CD4-positive, alpha-beta T cell treated with Interleukin-15 for 4 hours (primary cell): ENCODE measurements around the gene AKT3.
"Not testable (repeated sequence)": the region's sequence is repeated elsewhere in the genome, so short reads cannot be mapped to it uniquely, and the experiment has no call there.

Experiments used
- DNase-seq: peaks from one replicate; pipeline ENCODE4 v3.0.0-alpha.2; 2020; ENCODE audit warnings: low spot score

The AKT3 gene

DNA sequence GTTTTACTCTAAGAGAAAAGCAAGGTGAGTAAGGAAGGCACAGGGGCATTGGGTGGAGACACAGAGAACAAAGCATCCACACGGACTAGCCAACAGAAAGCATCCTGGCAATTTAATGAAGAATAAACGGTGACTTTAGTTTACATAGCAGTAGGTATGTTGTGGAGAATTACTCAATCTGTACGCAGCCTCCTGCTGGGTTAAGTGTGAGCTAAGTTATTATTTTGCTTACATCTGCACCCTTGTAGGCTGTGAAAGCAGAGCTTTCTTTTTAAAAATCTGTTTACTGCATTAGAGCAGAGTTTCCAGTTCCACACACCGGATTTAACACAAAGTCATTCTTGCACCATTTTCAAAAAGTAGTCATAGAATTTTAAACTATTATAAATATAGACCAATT is 144.5 kb downstream of the AKT3 start:
- DNase-seq, result no peak

DNA sequence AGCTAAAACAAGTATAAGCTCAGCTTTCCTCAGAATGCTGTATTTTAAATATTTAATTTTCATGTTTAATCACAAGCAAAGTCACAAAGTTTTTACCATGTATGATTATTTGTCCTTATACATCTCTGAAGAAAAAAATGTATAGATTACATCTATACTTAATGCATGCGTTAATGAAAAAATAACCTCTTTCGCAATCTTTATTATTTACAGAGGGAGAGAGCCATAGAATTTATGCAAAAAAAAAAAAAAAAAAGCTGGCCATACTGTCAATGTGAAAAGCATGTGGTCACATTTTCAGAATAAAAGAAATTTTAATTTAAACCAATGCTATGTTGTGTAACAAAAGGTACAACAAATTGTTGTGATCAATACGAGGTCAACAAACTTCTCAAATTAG is 148.2 kb downstream of the AKT3 start:
- no peak for DNase-seq

DNA sequence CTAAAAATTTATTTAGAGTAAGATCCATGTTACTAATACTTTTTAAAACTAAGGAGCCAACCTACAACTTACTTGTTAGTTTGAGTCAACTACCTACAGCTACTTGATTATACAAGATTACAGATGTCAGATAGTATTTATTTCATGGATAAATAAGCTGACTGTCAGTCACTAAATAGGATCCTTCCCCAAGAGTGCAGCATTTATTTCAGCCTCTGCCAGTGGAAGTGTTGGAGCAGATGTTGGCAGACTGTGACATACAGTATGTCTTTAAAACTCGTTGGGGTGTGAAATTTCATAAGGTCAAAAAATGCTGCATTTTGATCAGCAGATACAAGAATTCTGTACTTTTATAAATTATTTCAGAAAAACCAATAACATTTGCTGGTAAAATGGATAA is 156.2 kb downstream of the AKT3 start:
- DNase-seq, result no peak

DNA sequence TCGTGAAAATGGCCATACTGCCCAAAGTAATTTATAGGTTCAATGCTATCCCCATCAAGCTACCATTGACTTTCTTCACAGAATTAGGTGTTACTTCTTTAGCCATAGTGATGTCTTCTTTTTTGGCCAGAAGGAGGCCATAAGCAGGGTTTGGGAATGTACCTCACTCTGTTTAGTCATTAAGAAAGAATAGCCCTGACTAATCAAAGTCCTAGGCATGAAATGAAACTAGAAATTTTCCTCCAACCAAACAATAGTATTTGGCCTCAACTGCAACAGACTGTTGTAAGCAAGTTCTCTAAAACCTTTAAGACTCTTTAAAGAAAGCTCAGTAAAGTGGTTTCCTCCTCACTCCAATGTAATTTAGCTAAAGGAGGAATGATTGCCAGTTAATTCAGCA is 163.9 kb downstream of the AKT3 start:
- no peak for DNase-seq

DNA sequence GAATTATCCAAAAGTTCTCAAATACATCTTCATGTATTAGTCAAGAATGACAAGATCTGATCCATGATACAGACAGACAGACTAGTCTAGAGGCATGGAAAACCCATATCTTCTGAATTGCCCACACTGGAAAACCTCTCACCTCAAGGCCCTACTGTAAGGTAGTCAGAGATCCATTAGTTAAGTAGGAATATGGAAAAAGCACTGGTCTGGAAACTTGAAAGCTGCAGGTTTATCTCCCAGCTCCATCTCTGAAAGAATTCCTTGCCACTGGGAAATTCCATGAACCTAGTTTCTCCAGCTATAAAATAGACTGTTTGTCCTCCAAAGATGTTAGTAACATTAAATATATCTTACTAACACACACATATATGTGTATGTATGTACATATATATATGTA is 169.2 kb downstream of the AKT3 start:
- no peak for DNase-seq

DNA sequence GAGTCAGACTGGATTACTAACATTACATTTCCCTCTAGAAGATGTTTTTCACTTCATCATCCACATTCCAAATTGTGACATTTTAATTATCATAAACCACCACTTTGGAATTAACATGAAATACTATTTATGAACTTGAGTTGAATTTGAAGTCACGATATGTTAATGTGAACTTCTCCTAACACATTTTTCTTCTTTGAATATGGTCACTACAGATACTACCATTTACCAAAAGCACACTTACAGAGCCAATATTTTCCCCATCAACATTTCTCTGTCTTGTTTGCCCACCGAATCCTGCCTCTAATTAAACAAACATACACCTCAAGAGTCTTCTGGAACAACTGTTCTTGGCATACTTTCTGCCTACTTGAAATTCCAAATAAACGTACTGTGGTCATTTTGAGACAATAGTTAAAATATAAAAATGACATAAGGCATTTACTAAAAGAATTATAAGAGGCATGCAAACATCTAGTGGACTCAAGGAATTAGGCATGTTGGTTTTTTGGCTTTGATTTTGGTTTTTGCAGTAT is 177.4 kb downstream of the AKT3 start:
- no peak for DNase-seq

DNA sequence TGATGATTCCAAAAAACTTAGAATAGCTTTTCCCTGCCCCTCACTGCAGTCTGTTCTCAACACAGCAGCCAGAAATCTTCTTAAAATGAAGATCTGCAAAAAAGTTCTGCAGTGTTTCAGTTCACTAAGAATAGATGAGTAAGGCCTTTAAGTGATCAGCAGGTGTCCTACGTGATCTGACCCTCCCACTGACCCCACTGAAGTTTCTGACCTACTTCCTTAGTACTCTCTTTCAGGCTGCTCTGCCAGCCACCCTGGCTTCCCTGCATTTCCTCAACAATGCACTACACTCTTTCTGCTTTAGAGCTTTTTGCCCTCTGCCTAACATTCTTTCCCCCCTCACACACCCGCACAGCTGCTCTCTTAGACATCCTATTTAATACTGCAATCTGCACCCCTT is 182.5 kb downstream of the AKT3 start:
- no peak for DNase-seq

DNA sequence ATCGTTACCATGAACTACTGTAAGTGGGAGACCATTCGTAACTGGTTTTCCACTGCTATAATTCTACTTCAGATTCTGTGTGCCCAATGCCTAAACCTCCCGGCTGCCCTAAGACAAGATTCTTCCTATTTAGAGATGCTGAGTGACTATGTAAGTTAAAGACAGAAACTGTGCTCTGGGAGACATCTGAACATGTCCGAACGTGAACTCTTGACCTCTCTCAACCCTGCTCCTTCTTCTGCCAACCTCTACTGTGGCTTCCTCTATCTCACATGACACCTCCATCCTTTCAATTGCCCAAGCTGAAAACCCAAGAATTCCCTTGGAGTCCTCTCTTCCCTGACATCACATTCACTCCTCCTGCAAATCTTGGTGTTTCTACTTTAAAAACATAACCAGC is 182.9 kb downstream of the AKT3 start:
- DNase-seq, result no peak

DNA sequence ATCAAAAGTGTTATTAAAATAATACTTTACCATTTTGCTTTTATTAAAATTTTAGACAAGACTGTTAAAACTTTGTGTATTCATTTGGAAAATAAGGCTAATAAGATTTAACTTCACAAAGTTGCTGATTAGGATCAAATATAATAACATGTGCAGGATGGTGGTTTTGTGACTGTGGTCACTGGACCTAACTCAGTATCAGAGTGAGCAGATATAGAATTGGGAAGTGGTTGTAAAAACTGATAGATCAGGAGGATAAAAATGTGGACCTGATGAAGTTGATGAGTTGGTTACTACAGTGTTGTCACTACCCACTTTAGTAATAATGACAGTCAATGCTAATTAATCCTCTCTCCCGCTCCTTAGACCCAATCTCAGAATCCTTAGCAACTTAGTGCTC is 186.4 kb downstream of the AKT3 start:
- DNase-seq, result no peak

DNA sequence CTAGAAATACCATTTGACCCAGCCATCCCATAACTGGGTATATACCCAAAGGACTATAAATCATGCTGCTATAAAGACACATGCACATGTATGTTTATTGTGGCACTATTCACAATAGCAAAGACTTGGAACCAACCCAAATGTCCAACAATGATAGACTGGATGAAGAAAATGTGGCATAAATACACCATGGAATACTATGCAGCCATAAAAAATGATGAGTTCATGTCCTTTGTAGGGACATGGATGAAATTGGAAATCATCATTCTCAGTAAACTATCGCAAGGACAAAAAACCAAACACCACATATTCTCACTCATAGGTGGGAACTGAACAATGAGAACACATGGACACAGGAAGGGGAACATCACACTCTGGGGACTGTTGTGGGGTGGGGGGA is 187.9 kb downstream of the AKT3 start:
- DNase-seq, result not testable (repeated sequence)

DNA sequence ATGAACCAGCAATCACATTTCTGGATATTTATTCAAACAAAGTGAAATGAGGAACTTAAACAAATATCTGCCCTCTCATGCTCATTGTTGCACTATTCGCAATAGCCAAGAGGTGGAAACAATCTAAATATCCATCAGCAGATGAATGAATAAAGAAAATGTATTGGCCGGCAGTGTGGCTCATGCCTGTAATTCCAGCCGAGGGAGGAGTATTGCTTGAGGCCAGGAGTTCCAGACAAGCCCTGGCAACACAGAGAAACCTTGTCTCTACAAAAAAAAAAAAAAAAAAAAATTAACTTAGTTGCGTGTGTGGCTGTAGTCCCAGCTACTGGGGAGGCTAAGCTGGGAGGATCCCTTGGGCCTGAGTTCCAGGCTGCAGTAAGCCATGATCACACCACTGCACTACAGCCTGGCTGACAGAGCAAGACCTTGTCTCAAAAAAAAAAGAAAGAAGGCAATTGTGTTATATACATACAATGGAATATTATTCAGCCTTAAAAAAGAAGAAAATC is 191.4 kb downstream of the AKT3 start:
- no peak for DNase-seq

DNA sequence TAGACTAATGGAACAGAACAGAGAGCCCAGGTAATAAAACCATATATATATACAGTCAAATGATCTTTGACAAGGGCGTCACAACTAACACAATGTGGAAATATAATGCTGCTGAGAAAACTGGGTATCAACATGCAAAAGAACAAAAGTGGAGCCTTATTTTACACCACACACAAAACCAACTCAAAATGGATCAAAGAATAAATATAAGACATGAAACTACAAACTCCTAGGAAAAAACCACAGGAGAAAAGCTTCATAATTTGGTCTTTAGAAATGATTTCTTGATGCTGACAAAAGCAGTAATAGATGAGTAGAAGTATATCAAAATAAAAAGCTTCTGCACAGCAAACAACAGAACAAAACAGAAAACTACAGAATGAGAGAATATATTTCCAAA is 192.2 kb downstream of the AKT3 start:
- DNase-seq, result no peak

DNA sequence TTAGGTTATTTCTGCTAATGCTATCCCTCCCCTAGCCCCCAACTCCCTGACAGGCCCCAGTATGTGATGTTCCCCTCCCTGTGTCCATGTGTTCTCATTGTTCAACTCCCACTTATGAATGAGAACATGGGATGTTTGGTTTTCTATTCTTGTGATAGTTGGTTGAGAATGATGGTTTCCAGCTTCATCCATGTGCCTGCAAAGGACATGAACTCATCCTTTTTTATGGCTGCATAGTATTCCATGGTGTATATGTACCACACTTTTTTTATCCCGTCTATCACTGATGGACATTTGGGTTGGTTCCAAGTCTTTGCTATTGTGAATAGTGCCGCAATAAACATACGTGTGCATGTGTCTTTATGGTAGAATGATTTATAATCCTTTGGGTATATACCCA is 200.5 kb downstream of the AKT3 start:
- DNase-seq, result not testable (repeated sequence)

DNA sequence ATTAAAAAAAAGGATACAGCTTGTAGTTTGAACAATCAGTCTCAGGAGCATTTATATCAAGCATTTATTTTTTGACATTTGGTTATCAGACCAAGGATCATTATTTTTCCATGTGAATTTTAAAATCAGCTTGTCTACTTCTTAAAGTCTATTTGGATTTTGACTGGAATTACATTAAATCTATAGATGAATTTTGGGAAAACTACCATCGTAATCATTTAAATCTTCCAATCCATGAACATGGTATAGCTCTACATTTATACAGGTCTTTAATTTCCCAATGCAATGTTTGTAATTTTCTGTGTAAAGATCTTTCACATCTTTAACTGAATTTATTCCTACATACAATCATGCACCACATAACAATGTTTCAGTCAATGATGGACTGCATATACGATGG is 203.2 kb downstream of the AKT3 start:
- DNase-seq, result no peak

DNA sequence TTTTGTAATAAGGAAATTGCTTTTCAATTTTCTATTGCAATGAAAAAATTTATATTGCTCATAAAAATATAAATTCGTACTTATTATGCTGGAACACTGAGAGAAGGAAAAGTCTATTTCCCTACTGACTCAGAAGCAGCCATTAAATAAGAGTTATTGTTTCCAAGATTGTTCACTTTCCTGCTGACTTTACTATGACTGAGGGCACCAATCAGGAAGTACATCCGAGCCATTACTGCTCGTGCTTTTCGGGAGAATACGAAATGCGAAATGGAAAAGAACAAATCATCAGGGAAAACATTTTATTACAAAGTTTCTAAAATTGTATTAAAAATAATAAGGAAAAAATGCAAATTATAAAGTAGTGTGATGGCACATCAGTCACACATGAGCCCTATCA is 204.8 kb downstream of the AKT3 start:
- DNase-seq, result no peak

DNA sequence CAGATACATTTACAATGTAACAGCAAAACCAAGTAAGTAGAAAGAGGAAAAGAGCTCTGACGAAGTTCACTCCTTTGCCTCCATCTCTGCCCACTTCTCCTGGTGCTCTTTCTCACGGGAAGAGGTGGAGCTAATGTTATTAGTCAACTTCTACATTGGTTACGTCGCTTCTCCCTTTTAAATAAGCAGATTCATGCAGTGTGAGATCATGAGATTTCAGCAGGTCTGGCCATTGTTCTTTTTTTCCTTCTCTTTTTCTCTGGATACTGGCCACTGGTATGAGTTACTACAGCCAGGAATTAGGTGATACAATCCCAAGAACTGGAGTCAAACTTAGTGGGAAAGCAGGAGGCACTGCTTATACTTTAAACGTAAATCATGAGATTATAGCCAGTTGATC is 207.1 kb downstream of the AKT3 start:
- no peak for DNase-seq

DNA sequence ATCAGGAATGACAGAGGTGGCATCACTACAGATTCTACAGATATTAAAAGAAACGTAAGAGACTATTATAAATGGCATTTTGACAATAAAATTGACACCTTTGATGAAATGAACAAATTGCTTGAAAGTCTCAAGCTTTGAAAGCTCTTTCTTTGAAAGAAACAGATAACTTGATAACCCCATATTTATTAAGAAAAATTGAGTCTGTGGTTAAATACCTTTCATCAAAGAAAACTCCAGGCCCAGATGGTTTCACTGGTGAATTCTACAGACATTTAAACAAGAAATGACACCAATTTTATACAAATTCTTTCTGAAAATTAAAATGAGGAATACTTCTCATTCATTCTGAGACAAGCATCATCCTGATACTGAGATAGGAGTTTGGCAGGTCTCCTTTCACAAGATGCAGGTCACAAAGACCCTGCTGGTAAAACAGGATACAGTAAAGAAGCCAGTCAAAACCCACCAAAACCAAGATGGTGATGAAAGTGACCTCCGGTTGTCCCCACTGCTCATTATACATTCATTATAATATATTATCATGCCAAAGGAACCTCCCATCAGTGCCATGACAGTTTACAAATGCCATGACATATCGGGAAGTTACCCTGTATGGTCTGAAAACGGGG is 210.9 kb downstream of the AKT3 start:
- no peak for DNase-seq

DNA sequence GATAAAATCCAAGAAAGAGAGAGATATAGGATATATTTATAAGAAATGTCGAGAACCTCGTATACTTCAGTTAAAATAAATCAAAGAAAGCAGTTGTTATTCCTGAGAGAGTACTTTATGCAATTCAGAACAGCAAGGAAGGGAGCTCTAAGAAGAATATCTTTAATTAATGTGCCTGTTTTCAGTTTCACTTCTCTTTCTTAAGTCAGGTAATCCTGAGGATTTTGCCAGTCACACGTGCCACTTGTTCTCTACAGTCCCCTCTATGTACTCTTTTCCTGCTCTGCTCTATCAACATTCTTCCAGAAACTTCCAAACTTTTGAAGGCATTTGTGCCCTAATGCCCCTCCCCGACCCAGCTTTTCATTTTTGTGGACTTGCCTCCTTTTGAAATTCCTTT is 211.9 kb downstream of the AKT3 start:
- no peak for DNase-seq

DNA sequence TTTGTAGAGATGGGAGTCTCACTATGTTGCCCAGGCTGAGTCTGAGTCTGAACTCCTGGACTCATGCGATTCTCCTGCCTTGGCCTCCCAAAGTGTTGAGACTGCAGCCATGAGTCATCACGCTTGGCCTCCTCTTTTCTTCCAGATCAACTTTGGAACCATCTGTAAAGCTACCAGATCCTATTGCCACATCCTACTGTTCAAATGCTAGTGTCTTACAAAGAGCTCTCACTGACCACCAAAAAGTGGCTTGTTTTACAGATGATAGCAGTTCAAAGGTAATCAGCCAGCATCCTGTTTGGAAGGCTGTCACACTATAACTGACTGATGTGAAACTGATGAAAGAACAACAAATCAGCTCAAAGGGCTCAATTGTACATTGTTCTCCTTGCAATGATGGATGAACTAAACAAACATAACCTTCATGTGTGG is 221.6 kb downstream of the AKT3 start:
- DNase-seq, result no peak

DNA sequence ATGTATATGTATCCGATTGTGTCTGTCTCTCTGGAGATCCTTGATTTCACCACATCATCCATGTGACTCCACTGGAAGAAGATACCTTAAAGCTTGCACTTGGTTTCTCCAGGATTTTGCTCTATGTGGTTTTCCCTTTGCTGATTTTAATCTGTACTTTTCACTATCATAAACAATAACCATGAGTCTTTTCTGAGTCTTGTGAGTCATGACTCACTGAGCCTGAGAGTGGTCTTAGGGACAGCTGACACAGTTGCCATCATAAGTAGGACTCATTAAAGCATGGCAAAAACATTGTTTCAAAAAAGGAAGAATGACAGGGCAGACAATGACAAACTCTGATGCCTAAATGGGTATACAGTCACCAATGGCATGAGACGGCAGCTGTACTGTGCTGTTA is 226.2 kb downstream of the AKT3 start:
- DNase-seq, result no peak

DNA sequence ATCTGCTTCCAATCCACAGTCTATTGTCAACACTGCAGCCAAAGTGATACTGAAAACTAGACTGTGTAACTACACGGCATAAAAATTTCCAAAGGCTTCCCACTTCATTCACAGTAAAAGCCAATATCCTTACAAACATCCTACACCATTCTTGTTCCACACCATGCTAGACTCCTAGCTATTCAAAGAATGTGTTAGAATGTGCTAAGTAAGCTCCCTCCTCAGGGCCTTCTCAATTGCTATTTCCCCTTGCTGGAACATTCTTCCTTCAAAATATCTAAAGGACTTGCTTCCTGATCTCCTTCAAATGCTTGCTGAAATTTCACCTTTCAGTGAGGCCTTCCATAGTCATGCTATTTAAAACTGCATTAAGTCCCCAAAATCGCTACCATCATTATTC is 228.1 kb downstream of the AKT3 start:
- no peak for DNase-seq

DNA sequence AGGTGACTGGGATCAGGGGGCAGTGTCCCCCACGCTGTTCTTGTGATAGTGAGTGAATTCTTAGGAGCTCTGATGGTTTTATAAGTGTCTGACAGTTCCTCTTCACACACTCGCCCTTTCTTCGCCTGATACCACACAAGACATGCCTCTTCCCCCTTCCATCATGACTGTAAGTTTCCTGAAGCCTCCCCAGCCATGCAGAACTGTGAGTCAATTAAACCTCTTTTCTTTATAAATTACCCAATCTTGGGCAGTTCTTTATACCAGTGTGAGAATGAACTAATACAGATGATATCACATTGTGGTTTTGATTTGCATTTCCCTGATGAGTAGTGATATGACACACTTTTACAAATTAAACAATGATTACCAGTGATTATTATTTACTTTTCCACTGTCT is 229.9 kb downstream of the AKT3 start:
- no peak for DNase-seq

DNA sequence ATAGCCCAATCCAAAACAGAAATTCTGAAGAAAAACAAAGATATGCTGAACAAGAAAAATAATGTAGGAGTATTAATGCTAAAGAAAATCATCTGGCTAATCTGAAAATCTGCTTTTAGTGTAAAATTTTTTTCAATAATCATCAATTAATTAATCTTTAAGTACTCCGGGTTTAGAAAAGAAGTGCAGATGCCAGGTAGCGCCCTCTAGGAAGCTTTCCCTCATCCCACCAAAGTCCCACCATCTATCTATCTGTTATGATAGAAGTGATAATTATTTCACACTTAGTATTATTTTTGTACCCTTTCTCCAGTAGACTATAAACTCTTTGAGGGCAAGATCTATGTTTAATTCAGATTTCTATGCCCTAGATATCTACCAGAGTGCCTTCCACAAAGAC is 240.3 kb downstream of the AKT3 start:
- no peak for DNase-seq

DNA sequence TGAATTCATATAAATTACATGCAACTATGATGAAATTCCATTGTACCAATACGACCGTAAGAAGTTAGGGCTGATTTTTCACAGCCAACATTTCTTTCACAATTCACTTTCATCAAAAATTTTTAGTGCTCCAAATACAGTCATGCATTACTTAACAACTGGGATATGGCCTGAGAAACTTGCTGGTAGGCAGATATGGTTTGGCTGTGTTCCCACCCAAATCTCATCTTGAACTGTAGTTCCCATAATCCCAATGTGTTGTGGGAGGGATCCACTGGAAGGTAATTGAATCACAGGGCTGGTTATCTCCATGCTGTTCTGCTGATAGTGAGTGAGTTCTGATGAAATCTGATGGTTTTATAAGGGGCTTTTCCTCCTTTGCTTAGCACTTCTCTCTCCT is 244.4 kb downstream of the AKT3 start:
- no peak for DNase-seq
